Fibroblast of skin of back (primary cell): ENCODE results near the gene CGNL1.

ENCODE experiments used
- DNase-seq: peaks from one replicate; pipeline ENCODE4 v3.0.0-alpha.2; 2013

The CGNL1 gene

DNA sequence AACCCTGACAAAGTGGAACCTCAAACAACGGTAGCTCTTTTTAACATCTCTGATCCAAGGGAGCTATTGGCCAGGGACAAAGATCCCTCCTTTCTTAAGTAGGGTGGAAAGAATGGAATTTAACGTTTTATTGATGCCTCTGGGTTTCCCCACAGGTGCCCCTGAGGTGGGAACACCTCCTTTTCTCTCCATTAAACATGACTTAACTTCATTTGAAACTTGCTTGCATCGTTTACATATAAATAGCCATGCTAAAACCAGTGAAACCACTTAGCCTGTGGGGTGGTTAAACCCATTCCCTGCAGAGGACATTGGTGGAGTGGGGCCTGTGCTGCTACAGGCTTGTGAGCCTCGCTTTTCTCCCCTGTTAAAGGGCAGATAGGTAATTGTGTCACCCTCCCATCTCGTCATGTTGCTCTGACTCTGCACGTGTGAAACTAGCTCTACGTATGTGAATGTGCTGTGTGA, 9.7 kb downstream of the CGNL1 start:
- no peak for DNase-seq

GRCh38 chr15:57386976-57387375, 10.7 kb downstream of the CGNL1 start:
- DNase-seq: no peak

DNA sequence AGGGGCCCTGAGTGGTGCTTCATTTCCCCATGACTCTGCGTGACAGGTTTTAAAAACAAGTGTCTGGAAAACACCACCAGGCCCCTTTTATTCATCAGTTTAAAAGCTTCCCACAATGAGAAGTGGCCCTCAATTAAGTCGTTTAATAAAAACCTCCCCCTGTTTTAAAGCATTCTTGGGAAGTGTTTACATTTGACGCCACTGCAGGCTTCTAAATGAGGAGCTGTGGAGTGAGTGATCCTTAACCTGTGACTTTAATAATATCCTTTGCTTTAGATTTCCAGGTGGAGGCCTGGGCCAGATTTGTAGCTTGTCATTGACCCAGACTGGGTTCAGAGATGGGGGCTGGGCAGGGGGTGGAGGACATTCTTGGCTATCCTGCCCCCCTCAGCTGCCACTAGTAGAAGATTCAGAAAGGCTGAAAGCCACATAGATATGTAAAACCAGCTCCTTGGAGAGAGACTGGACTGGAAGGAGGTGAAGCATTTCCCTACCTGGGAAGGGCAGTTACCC, 11.3 kb downstream of the CGNL1 start:
- no peak for DNase-seq

- no peak for DNase-seq
Observed at GRCh38 chr15:57388464-57388863, 12.2 kb downstream of the CGNL1 start.

GRCh38 chr15:57389991-57390390, 13.7 kb downstream of the CGNL1 start:
- DNase-seq: no peak

DNA sequence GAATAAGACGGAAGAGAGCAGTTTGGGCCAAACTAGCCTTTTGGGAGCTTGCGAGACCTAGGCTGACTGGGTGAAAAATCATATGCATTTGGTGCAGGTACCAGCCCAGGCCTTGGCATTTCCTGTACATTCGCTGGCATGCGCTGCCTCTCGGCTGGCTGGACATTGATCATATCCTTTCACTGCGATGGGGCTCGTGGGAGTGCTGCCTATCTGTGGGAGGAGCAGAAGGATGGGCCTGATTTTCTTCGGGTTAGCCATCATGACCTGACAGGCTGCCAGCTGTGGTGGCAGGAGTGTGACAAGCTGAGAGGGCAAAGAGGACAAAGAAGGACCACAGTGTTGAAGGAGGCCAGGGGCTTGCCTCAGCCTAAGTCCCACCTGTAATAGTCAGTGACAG, 14.3 kb downstream of the CGNL1 start:
- no peak for DNase-seq

DNA sequence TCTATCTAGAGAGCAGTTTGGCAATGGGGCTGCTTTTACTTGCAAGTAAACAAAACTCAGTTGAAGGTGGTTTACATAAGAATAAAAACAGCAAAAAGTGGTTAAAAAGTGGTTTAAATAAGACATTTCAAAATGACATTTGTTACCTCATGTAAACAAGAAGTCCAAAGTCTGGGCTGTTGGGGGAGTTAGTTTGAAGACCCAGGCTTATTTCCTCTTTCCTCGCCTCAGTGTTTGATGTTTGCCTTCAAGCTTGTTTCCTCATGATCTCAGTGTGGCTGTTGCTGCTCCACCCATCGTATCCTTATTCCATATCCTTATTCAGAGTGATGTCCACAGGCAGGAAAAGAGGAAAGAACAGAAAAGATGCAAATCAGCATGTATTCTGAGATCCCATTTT, 15.2 kb downstream of the CGNL1 start:
- DNase-seq: no peak

- DNase-seq: no peak
Observed at GRCh38 chr15:57393061-57393460, 16.8 kb downstream of the CGNL1 start.

GRCh38 chr15:57395292-57395691, 19.0 kb downstream of the CGNL1 start:
- peak; percentile 86 for DNase-seq

- no peak for DNase-seq
Observed at GRCh38 chr15:57398336-57398735, 22.0 kb downstream of the CGNL1 start.

DNA sequence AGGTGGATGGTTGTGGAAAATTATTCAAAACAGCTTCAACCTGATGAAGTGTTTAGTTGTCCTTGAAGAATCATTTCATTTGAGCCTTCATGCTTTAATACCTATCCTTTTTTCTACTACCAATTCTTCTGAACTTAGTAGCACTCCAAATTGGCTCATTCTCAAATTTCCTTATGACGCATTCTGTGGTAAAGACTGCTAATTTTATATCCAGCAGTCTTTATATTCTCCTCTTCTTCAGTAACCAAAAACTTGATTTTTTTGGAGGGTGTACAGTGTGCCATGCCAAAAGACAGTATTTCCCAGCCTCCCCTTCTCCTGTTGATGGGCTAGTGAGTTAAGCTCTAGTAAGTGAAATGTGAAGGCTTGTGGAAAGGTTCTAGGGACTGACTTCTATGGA, 25.2 kb downstream of the CGNL1 start:
- no peak for DNase-seq

- DNase-seq: no peak
Observed at GRCh38 chr15:57403017-57403416, 26.7 kb downstream of the CGNL1 start.

GRCh38 chr15:57403566-57404325, 27.4 kb downstream of the CGNL1 start:
- no peak for DNase-seq

GRCh38 chr15:57405133-57405532, 28.8 kb downstream of the CGNL1 start:
- DNase-seq: no peak

- peak; percentile 22 for DNase-seq
Observed at GRCh38 chr15:57406062-57406772, 29.9 kb downstream of the CGNL1 start.

DNA sequence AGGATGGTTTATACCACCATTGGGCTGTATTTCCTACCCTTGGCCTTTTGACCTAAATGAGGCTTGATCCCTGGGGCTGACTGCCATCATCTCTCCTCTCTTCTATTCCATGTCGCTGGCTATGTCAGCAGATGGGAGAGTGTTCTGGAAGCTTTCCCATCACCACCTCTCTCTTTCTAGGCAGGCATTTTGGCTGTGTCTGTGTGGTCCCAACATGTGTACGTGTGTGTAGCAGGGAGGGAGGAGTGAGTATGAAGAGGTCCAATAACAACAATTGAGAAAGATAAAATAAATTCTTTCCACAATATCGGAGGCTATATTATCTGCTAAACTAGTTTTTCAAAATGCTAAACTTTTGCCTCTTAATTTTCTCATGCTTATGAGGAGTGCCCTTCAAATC, 34.1 kb downstream of the CGNL1 start:
- DNase-seq: no peak

GRCh38 chr15:57411945-57412768, 35.9 kb downstream of the CGNL1 start:
- DNase-seq: no peak

- DNase-seq: no peak
Observed at GRCh38 chr15:57415602-57416001, 39.3 kb downstream of the CGNL1 start.

- DNase-seq: no peak
Observed at GRCh38 chr15:57418635-57419034, 42.3 kb downstream of the CGNL1 start.

GRCh38 chr15:57419335-57419734, 43.0 kb downstream of the CGNL1 start:
- DNase-seq: no peak

- no peak for DNase-seq
Observed at GRCh38 chr15:57421110-57421509, 44.8 kb downstream of the CGNL1 start.

DNA sequence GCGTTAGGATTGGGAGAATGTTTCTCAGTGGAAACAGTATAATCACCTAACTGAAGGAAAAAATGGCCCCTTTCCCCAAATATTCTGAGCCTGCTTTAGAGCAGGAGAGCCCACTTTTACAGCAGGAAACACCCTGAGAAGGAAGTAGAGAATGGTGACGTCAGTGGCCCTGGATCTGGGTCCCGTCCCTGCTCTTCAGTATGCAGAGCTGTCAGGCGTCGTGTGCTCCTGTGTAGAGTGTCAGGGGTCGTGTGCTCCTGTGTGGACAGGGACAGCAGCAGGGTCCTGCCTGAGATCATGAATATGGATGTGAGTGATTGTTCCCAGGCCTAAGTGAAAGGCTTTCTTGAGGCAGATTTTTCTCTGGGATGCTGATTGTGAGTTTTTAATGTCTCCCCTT, 45.2 kb downstream of the CGNL1 start:
- DNase-seq: no peak
